Peyer's patch (tissue), 4 donors: ENCODE data around the gene PLEKHG5. TPM values are rescaled to one million over a fixed set of nuclear protein-coding genes. Genes with fewer than 3 reads are reported as not detected.

Experiments
- DNase-seq, 3 donors: peaks; one replicate each; pipeline ENCODE4 v3.0.0-alpha.2; 2017 to 2019
- H3K27ac ChIP-seq, 4 donors: fragments of 200-600 bp; sonication (generic); one replicate each; pipeline ENCODE4 v1.5.1; 2016 to 2019
- H3K27me3 ChIP-seq, 2 donors: fragments of 200-600 bp; sonication (generic); one replicate each; pipeline ENCODE4 v1.5.1; 2019
- H3K36me3 ChIP-seq, 3 donors: fragments of 200-600 bp; sonication (generic); one replicate each; pipeline ENCODE4 v1.5.1; 2016 to 2019
- H3K4me1 ChIP-seq, 4 donors: fragments of 200-600 bp; sonication (generic); one replicate each; pipeline ENCODE4 v1.5.1; 2016 to 2019
- H3K4me3 ChIP-seq, 4 donors: fragments of 200-600 bp; sonication (generic); 1 replicate in 3 of 4; 2 replicates in 1 of 4; pipeline ENCODE4 v1.5.1; 2016 to 2019; ENCODE audit warnings: mild to moderate bottlenecking in 1 of 4
- H3K9me3 ChIP-seq, 4 donors: fragments of 200-600 bp; sonication (generic); one replicate each; pipeline ENCODE4 v1.5.1; 2016 to 2019; ENCODE audit warnings: mild to moderate bottlenecking in 1 of 4
- CTCF ChIP-seq, 6 experiments: fragments of 450-650 bp in 4 of 6; fragments of 200-600 bp in 2 of 6; sonication (generic) in 1 of 6; IDR thresholded peaks; one replicate each; pipeline ENCODE4 v1.5.1; 2017 to 2019; ENCODE audit warnings: antibody characterized with exemption in 6 of 6, mild to moderate bottlenecking in 3 of 6, moderate library complexity in 1 of 6
- POLR2A ChIP-seq, 2 donors: fragments of 450-650 bp; IDR thresholded peaks; one replicate each; pipeline ENCODE4 v1.5.1; 2017; ENCODE audit warnings: antibody characterized with exemption in 2 of 2, mild to moderate bottlenecking in 2 of 2, moderate library complexity in 2 of 2
- total RNA-seq, 4 donors: library from RNA; depleted of rRNA; stranded (reverse); fragments of >200 nt; gene quantifications; one replicate each; pipeline ENCODE4 v1.1.0, GENCODE V29; 2016

Gene PLEKHG5
- total RNA-seq, 4 donors from 2014 or later, result 17.7 to 56.9 (median 45.4) TPM

- no peak overlapping the region for H3K27ac ChIP-seq
- no peaks in the 10 kb centered on the region for H3K4me1 ChIP-seq
- DNase-seq, result no peak
- no peaks in the 10 kb centered on the region for H3K9me3 ChIP-seq
- no peaks in the 10 kb centered on the region for H3K36me3 ChIP-seq
- TF ChIP-seq CTCF (IDR thresholded peaks at IDR 0.05) (no peak), POLR2A (IDR thresholded peaks at IDR 0.05) (no peak)
- H3K4me3 ChIP-seq, result no peak overlapping the region
- no peaks in the 10 kb centered on the region for H3K27me3 ChIP-seq
These were observed 18.4 kb upstream of the PLEKHG5 start for GRCh38 chr1:6509919-6510291.

- no peaks in the 10 kb centered on the region for H3K36me3 ChIP-seq
- TF ChIP-seq POLR2A (IDR thresholded peaks at IDR 0.05) (no peak), CTCF (IDR thresholded peaks at IDR 0.05) (no peak)
- no peak overlapping the region for H3K4me3 ChIP-seq
- H3K9me3 ChIP-seq, result no peaks in the 10 kb centered on the region
- H3K27ac ChIP-seq, result no peak overlapping the region
- no peaks in the 10 kb centered on the region for H3K4me1 ChIP-seq
- DNase-seq, result no peak
- no peaks in the 10 kb centered on the region for H3K27me3 ChIP-seq
These were observed 17.9 kb upstream of the PLEKHG5 start for GRCh38 chr1:6509220-6509918.

GRCh38 chr1:6508816-6509189 lies 17.3 kb upstream of the PLEKHG5 start:
- Histone ChIP-seq H3K27ac (no peak overlapping the region), H3K4me1 (no peaks in the 10 kb centered on the region), H3K4me3 (no peak overlapping the region), H3K36me3 (no peaks in the 10 kb centered on the region), H3K27me3 (no peaks in the 10 kb centered on the region), H3K9me3 (no peaks in the 10 kb centered on the region)
- DNase-seq, result no peak
- TF ChIP-seq POLR2A (IDR thresholded peaks at IDR 0.05) (no peak), CTCF (IDR thresholded peaks at IDR 0.05) (no peak)

- Histone ChIP-seq H3K4me3 (no peak overlapping the region), H3K4me1 (no peaks in the 10 kb centered on the region), H3K36me3 (no peaks in the 10 kb centered on the region), H3K9me3 (no peaks in the 10 kb centered on the region), H3K27ac (no peak overlapping the region), H3K27me3 (no peaks in the 10 kb centered on the region)
- no peak for DNase-seq
- no peak for TF ChIP-seq CTCF (IDR thresholded peaks at IDR 0.05)
- no peak for TF ChIP-seq POLR2A (IDR thresholded peaks at IDR 0.05)
These were observed 16.8 kb upstream of the PLEKHG5 start for GRCh38 chr1:6508154-6508815.

GRCh38 chr1:6507461-6507911 lies 16.0 kb upstream of the PLEKHG5 start:
- Histone ChIP-seq H3K4me3 (no peak overlapping the region), H3K9me3 (no peaks in the 10 kb centered on the region), H3K27me3 (no peaks in the 10 kb centered on the region), H3K27ac (no peak overlapping the region), H3K4me1 (no peaks in the 10 kb centered on the region), H3K36me3 (no peaks in the 10 kb centered on the region)
- DNase-seq, result no peak
- no peak for TF ChIP-seq CTCF (IDR thresholded peaks at IDR 0.05)
- TF ChIP-seq POLR2A (IDR thresholded peaks at IDR 0.05), result no peak
